Right cardiac atrium (tissue), 5 donors: ENCODE results near the gene TRABD2B. TPM values are rescaled to one million over a fixed set of nuclear protein-coding genes. Genes with fewer than 3 reads are reported as not detected.

ENCODE experiments used
- ATAC-seq, 2 donors: fragments of 200-7000 bp; cut with Tn5 transposase; one replicate each; pipeline versions ENCODE4 v1.8.0 to v1.9.1; 2020; ENCODE audit warnings: moderate library complexity in 2 of 2, mild to moderate bottlenecking in 1 of 2
- DNase-seq, 3 donors: peaks; one replicate each; pipeline ENCODE4 v3.0.0-alpha.2; 2020
- H3K27ac ChIP-seq: one replicate; pipeline ENCODE4 v1.5.1; 2013; ENCODE audit warnings: mild to moderate bottlenecking, low read length, control low read depth, moderate library complexity
- H3K27me3 ChIP-seq: one replicate; pipeline ENCODE4 v1.6.1; 2013; ENCODE audit not compliant: control insufficient read depth, insufficient read depth
- H3K4me1 ChIP-seq: one replicate; pipeline ENCODE4 v1.6.1; 2013; ENCODE audit warnings: low read length; ENCODE audit not compliant: control insufficient read depth, insufficient read depth
- H3K4me3 ChIP-seq: one replicate; pipeline ENCODE4 v1.5.1; 2013; ENCODE audit warnings: low read length, control low read depth
- H3K9me3 ChIP-seq: one replicate; pipeline ENCODE4 v1.6.1; 2013; ENCODE audit warnings: low read length; ENCODE audit not compliant: control insufficient read depth
- WGBS: extraction: QIAGEN DNeasy Blood & Tissue Kit; methylation state at CpG from one replicate; pipeline ENCODE4 v1.1.7; 2013; 5-methylcytosine and 5-hydroxymethylcytosine counted together
- intact Hi-C, 4 donors: fragments of 100-400 bp; cut with DNase I; formaldehyde crosslinking; loops; one replicate each; pipeline versions ENCODE4 v1.11.0 to v1.14.0; 2022 to 2023
- polyA plus RNA-seq: library from polyadenylated mRNA; stranded (reverse); fragments of 200-250 nt; gene quantifications from one replicate; pipeline ENCODE4 v1.2.3, GENCODE V29; 2013
- total RNA-seq, 4 donors: library from RNA; stranded (reverse); fragmentation: NEBNext Ultra II Directional; extraction: Animal tissue kit (Norgen Biotek cat#: 25700); gene quantifications; one replicate each; pipeline ENCODE4 v1.2.1, GENCODE V29; 2021
- donor health status: healthy with polysubstance abuse.
- donor health status: DM: no; HTN: yes; CAD: no.
- donor health status: DM: no; HTN: no; CAD: no.
- donor health status: DM: no; HTN: yes; CAD: no; lungs with severe emphysema.
- donor health status: DM: yes; HTN: yes; CAD: no.

The TRABD2B gene
- total and polyA plus RNA-seq, 5 donors = 6.7 to 23.7 (median 17.8) TPM

DNA sequence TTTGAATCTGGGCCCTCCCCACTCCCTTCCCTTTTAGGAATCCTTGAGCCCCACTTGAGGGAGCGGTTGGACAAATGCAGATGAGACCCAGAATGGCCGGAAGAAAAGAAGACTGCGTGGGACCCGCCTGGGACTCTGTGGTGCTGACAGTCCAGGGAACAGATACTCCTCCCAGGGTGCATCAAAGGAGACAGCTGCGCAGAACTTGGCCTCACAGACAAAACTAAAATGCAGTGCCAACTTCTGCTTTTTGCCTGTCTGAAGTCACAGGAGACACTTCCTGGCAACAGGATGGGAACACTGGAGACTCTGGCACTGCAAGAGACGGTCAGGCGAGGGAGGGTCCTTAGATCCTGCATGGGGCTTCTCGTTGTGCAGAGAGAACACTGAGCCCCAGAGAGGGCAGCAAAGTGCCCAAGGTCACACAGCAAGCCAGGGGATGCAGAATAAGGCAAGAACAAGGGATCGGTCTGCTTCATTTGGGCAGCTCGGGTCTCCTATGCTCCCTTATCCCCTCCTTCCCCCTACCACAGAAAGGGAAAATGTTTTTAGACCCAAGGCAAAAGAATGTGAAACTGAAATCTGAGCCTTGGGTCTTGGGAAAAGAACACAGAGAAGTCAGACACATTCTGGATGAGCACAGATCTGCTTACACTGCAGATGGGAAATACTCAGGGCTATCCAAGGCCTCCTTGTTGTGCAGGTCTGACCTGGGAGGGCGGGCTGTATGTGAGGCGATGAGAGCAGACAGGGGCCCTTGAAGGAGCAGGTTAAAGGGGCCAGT is 182.4 kb downstream of the TRABD2B start:
- 48% methylated on average over 12 of the region's 12 CpGs for WGBS

DNA sequence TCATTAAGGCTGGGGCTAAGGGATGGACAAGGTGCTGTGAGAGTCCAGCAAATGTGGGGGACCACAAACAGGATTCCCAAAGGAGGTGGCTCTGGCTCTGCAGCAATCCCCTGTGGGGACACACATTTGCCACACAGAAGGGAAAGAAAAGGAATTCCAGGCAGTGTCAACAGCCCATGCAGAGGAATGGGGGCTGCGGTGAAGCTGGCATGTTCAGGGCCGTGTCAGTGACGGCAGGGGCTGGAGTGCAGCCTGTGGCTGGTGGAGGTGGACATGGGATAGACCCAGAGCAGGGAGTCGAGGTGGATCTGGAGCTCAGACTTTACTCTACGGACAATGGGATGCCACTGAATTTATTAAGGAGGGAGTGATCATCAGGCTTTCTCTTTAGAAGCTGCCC is 183.2 kb downstream of the TRABD2B start:
- DNase-seq (no peak), ATAC-seq (no peak)
- no peak overlapping the region for H3K4me3 ChIP-seq
- H3K27ac ChIP-seq = no peak overlapping the region
- peaks cover 11% of the 10 kb centered on the region for H3K4me1 ChIP-seq
- H3K27me3 ChIP-seq = no peaks in the 10 kb centered on the region
- WGBS = 70% methylated on average over 5 of the region's 5 CpGs
- intact Hi-C loops = no loop called here
- H3K9me3 ChIP-seq = no peaks in the 10 kb centered on the region

More for the DNA sequence above, 182.4 kb downstream of the TRABD2B start:
- no peaks in the 10 kb centered on the region for H3K9me3 ChIP-seq
- no peak for DNase-seq
- intact Hi-C loops = no loop called here
- H3K4me1 ChIP-seq = peaks cover 16% of the 10 kb centered on the region
- H3K27me3 ChIP-seq = no peaks in the 10 kb centered on the region
- H3K27ac ChIP-seq = no peak overlapping the region
- H3K4me3 ChIP-seq = no peak overlapping the region
- no peak for ATAC-seq

DNA sequence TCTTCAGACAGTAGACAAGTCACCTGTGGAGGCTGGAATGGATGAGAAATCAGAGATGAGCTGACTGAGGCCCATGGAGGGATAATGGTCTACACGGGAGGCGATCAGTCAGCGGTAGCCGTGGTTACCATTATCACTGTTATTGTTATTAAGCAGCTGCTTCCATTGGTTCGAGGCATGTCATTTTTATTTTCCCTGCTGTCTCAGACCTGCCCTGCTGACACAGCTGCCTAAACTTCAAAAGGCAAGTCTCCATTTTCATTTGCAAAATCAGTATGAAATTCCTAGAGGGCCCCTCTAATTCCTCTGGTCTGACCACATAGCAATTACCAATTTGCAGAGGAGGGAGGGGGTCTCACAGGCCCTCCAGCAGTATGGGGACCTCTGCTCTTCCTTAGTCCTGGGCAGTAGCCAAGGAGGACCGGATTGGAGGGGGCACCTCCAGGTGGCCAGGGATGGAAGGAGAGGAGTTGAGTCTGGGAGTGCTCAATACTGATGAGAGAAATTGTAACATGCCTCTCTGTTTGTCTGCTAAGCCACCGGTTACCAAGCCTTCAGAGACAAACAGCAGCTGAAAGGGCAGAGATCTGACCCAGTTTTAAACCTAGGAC is 184.2 kb downstream of the TRABD2B start:
- Histone ChIP-seq H3K27ac (no peak overlapping the region), H3K9me3 (no peaks in the 10 kb centered on the region), H3K27me3 (no peaks in the 10 kb centered on the region), H3K4me3 (no peak overlapping the region), H3K4me1 (peaks cover 5% of the 10 kb centered on the region)
- DNase-seq (no peak), ATAC-seq (no peak)
- 69% methylated on average over 7 of the region's 7 CpGs for WGBS
- intact Hi-C loops = no loop called here

DNA sequence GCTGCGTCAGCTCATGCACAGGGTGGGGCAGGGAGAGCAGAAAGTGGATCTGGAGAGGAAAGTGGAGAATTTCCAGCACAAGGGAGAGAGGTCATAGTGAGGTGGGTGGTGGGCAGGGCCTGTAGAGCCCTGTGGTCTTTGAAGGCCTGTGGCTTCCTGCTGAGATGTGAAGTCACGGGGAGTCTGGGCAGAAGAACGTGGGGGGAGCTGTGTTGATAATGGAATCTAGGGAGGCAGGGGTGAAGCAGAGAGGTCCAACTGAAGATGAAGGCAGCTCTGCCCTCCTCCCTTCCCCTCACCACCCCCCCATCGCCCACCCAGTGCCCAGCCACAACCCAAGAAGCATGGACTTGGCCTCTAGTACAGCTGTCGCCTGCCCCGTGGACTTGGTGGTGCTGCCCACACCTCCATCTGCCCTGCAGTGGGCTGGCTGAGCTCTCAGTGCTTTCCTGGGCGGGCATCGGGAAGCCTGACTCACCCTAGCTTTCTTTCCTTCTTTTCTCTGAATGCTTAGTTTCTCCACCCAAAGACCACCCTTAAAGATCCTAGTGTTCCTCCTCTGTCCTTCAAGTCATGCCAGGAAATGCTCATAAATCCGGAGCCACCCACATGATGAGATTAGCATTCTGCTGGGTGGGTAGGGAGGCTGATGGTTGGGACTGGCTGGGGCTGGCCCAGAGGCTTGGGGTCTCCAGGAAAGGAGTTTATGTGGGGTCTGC is 186.1 kb downstream of the TRABD2B start:
- 73% methylated on average over 9 of the region's 9 CpGs for WGBS
- intact Hi-C loops = no loop called here
- H3K4me1 ChIP-seq = peaks cover 3% of the 10 kb centered on the region
- H3K4me3 ChIP-seq = no peak overlapping the region
- H3K9me3 ChIP-seq = no peaks in the 10 kb centered on the region
- no peak for DNase-seq
- H3K27ac ChIP-seq = no peak overlapping the region
- H3K27me3 ChIP-seq = no peaks in the 10 kb centered on the region
- ATAC-seq = peak in 1 of 2 donors; percentile 26

DNA sequence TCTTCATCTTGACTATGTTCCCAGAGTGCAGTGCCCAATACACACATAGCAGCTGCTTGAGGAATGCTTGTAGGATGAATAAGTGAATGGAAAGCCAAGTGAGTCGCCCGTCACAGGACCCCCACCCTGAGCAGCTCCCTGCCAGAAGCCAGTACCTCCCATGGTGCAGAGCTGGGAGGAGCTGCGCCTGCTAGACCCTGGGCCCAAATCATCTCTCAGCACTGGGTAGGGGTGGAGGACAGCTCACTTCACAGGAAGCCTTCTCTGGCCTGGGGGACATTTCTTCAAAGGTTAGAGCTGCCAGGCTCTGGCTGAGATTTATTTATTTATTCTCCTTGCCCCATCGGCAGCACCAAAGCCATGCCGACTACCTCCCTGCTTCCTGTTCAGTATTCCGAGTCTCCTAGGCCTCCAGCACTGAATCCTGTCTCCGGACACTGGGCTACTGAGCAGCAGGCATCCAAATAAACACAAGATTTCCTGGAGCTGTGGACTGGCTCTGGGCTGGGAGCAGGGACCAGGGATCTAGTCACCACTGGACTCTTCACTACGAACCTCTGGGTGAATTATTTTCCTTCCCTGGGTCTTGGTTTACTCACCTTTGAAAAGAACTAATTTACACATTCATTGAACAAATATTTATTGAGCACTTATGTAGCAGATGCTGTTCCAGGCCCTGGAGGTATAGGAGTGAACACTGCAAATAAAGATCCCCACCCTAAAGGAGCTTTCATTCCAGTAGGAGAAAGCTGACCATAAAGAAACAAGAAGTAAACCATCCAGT is 187.7 kb downstream of the TRABD2B start:
- DNase-seq (no peak), ATAC-seq (no peak)
- WGBS = 58% methylated on average over 8 of the region's 8 CpGs
- intact Hi-C loops = no loop called here
- Histone ChIP-seq H3K27ac (no peak overlapping the region), H3K4me3 (no peak overlapping the region), H3K9me3 (no peaks in the 10 kb centered on the region), H3K27me3 (no peaks in the 10 kb centered on the region), H3K4me1 (peaks cover 3% of the 10 kb centered on the region)

DNA sequence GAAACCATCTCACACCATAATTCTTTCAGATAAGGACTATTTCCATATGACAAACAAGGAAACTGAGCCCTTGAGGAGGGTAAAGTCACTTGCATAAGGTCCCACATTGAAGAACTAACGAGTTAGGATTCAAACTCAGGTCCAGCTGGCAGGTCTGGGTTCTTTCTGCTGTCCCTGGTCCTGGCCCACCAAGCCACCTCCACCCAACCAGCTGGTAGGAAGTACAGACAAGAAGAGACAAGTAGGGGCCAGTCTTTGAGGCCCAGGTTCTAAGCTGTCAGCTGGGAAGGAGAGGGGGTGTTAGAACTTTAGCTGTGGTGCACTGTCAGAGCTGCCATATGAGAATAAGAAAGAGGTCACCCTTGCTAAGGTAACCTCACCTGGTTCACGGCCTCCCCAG is 188.6 kb downstream of the TRABD2B start:
- Histone ChIP-seq H3K4me3 (no peak overlapping the region), H3K9me3 (no peaks in the 10 kb centered on the region), H3K4me1 (peaks cover 3% of the 10 kb centered on the region), H3K27me3 (no peaks in the 10 kb centered on the region), H3K27ac (no peak overlapping the region)
- DNase-seq (no peak), ATAC-seq (no peak)
- WGBS = 76% methylated on average over 2 of the region's 2 CpGs
- intact Hi-C loops = no loop called here

DNA sequence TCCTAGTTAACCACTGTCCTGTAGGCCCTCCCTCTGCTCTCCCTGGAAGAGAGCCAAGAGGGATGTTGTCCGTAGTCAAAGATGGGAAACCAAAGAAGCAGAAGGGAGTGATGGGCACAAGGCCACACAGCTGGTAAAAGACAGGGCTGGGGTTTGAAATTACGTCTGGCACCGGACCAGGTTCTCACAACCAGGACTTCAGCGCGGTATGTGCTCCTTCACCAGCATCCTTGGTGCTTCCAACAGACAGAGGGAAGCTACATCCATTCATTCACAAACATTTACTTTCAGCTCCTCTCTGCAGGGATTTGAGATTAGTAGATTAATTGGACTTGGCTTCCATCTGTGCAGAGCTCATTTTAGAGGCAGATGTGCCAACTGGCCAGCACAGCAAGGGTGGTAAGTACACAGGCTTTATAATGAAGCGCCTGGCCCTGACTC is 191.2 kb downstream of the TRABD2B start:
- intact Hi-C loops = no loop called here
- Histone ChIP-seq H3K27ac (no peak overlapping the region), H3K4me3 (no peak overlapping the region), H3K27me3 (no peaks in the 10 kb centered on the region), H3K9me3 (no peaks in the 10 kb centered on the region), H3K4me1 (no peaks in the 10 kb centered on the region)
- DNase-seq = no peak
- WGBS = 74% methylated on average over 6 of the region's 6 CpGs
- ATAC-seq = no peak

DNA sequence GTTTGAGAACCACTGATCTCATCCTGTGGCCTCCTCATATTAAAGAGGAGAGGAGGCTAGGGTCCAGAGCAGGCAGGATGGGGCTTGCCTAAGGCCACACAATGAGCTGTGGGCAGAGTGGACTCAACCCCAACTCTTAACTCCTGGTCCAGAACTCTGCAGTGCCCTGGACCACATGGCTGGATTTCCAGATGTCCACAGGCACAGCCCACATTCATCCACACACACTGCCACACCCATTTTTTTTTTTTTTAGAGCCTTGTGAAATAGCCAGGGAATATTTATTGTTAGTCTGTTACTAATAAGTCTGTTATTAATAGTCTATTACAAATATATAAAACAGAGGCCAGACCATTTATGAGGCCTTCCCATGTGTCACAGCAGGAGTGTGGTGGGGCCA is 192.2 kb downstream of the TRABD2B start:
- ATAC-seq (no peak), DNase-seq (no peak)
- intact Hi-C loops = no loop called here
- H3K9me3 ChIP-seq = no peaks in the 10 kb centered on the region
- no peaks in the 10 kb centered on the region for H3K27me3 ChIP-seq
- H3K27ac ChIP-seq = no peak overlapping the region
- H3K4me3 ChIP-seq = no peak overlapping the region
- H3K4me1 ChIP-seq = no peaks in the 10 kb centered on the region

DNA sequence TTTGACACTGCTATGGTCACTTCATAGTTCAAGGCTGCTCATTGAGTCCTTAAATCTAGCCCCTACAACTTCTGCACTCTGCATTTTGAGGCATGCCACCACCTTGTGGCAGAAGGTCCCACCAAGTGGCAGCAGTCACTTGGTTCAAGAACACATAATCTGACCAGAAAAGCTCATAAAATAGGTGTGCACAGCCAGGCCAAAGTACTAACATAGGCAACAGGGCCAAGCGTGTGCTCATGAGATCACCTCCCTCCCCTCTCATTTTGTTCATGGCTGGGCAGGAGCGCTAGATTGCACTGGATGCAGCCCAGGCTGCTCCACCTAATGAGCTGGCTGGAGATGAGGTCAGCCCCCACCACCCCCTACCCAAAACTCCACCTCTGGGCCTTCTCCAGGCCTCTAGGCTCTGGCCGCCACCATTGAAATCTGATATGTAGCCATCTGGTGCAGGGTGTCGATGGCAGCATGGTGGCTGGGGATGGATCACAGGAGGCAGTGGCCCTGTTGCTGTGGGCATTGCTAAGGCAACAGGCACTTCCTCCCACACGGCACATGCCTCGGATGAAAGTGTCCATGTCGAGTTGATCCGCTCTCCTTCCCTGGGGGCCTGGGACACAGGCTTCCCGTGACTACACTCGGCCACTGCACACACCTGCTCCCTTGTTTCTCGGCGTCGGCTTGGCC is 193.2 kb downstream of the TRABD2B start:
- H3K9me3 ChIP-seq = no peaks in the 10 kb centered on the region
- intact Hi-C loops = no loop called here
- H3K4me1 ChIP-seq = no peaks in the 10 kb centered on the region
- DNase-seq (no peak), ATAC-seq (peak; percentile 33 to 70)
- no peak overlapping the region for H3K27ac ChIP-seq
- no peaks in the 10 kb centered on the region for H3K27me3 ChIP-seq
- H3K4me3 ChIP-seq = no peak overlapping the region
- 67% methylated on average over 13 of the region's 13 CpGs for WGBS

DNA sequence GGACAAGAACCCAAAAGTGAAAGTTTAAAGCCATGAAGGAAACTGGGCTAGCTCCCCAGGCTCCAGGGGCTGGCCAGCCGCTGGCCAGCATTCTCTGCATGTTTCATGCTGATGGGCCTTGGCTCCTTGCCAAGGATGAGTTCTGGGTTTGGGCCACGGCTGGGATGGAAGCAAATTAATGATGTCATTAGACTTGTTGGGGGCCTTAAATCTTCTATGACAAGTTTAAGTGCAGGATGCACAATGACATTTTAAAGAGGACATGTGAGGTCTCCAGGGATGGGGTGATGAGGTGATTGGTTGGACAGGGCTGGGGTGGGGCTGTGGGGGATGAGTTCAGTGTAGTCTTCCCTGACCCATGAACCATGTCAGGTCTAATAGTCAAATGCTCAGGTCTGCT is 199.6 kb downstream of the TRABD2B start:
- WGBS = 20% methylated on average over 2 of the region's 2 CpGs
- no peaks in the 10 kb centered on the region for H3K9me3 ChIP-seq
- H3K27ac ChIP-seq = no peak overlapping the region
- peaks cover 4% of the 10 kb centered on the region for H3K4me1 ChIP-seq
- ATAC-seq (peak in 1 of 2 donors; percentile 26), DNase-seq (peak in 1 of 3 donors; percentile 69)
- no peaks in the 10 kb centered on the region for H3K27me3 ChIP-seq
- intact Hi-C loops = no loop called here
- no peak overlapping the region for H3K4me3 ChIP-seq
